ENCODE results near the gene POLR2F. TPM values are rescaled to one million over a fixed set of nuclear protein-coding genes. Genes with fewer than 3 reads are reported as not detected.
A peak's percentile ranks its signal among the peaks of the same experiment; 100 is the strongest.

POLR2F gene
- total and polyA plus RNA-seq, 9 of the 15 experiments (the other 6 are each of a cell fraction or from before 2014, with no cell fraction given): 98.9 to 410 (median 168) TPM

GRCh38 chr22:37933711-37934376 lies 19.7 kb upstream of the POLR2F start (continued):
- TF ChIP-seq, protein P1, sequence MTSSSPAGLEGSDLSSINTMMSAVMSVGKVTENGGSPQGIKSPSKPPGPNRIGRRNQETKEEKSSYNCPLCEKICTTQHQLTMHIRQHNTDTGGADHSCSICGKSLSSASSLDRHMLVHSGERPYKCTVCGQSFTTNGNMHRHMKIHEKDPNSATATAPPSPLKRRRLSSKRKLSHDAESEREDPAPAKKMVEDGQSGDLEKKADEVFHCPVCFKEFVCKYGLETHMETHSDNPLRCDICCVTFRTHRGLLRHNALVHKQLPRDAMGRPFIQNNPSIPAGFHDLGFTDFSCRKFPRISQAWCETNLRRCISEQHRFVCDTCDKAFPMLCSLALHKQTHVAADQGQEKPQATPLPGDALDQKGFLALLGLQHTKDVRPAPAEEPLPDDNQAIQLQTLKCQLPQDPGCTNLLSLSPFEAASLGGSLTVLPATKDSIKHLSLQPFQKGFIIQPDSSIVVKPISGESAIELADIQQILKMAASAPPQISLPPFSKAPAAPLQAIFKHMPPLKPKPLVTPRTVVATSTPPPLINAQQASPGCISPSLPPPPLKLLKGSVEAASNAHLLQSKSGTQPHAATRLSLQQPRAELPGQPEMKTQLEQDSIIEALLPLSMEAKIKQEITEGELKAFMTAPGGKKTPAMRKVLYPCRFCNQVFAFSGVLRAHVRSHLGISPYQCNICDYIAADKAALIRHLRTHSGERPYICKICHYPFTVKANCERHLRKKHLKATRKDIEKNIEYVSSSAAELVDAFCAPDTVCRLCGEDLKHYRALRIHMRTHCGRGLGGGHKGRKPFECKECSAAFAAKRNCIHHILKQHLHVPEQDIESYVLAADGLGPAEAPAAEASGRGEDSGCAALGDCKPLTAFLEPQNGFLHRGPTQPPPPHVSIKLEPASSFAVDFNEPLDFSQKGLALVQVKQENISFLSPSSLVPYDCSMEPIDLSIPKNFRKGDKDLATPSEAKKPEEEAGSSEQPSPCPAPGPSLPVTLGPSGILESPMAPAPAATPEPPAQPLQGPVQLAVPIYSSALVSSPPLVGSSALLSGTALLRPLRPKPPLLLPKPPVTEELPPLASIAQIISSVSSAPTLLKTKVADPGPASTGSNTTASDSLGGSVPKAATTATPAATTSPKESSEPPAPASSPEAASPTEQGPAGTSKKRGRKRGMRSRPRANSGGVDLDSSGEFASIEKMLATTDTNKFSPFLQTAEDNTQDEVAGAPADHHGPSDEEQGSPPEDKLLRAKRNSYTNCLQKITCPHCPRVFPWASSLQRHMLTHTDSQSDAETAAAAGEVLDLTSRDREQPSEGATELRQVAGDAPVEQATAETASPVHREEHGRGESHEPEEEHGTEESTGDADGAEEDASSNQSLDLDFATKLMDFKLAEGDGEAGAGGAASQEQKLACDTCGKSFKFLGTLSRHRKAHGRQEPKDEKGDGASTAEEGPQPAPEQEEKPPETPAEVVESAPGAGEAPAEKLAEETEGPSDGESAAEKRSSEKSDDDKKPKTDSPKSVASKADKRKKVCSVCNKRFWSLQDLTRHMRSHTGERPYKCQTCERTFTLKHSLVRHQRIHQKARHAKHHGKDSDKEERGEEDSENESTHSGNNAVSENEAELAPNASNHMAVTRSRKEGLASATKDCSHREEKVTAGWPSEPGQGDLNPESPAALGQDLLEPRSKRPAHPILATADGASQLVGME (CRISPR knock-in tag; IDR thresholded peaks at IDR 0.05): no peak
- TF ChIP-seq, protein P2, sequence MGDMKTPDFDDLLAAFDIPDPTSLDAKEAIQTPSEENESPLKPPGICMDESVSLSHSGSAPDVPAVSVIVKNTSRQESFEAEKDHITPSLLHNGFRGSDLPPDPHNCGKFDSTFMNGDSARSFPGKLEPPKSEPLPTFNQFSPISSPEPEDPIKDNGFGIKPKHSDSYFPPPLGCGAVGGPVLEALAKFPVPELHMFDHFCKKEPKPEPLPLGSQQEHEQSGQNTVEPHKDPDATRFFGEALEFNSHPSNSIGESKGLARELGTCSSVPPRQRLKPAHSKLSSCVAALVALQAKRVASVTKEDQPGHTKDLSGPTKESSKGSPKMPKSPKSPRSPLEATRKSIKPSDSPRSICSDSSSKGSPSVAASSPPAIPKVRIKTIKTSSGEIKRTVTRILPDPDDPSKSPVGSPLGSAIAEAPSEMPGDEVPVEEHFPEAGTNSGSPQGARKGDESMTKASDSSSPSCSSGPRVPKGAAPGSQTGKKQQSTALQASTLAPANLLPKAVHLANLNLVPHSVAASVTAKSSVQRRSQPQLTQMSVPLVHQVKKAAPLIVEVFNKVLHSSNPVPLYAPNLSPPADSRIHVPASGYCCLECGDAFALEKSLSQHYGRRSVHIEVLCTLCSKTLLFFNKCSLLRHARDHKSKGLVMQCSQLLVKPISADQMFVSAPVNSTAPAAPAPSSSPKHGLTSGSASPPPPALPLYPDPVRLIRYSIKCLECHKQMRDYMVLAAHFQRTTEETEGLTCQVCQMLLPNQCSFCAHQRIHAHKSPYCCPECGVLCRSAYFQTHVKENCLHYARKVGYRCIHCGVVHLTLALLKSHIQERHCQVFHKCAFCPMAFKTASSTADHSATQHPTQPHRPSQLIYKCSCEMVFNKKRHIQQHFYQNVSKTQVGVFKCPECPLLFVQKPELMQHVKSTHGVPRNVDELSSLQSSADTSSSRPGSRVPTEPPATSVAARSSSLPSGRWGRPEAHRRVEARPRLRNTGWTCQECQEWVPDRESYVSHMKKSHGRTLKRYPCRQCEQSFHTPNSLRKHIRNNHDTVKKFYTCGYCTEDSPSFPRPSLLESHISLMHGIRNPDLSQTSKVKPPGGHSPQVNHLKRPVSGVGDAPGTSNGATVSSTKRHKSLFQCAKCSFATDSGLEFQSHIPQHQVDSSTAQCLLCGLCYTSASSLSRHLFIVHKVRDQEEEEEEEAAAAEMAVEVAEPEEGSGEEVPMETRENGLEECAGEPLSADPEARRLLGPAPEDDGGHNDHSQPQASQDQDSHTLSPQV (IDR thresholded peaks at IDR 0.05): 0 out of 2 replicates have a peak, but pooled peaks have one; percentile 59
- TF ChIP-seq FIP1L1 (IDR thresholded peaks at IDR 0.05; ENCODE audit: low read depth, low read length, poor library complexity, severe bottlenecking) (peak; percentile 32), DIDO1 (tag; IDR thresholded peaks at IDR 0.05; ENCODE audit: low read depth) (no peak), RAD51 (IDR thresholded peaks at IDR 0.05; ENCODE audit: borderline replicate concordance, low read depth) (no peak), SRF (CRISPR knock-in tag; IDR thresholded peaks at IDR 0.05) (peak in 1 of 2 experiments; percentile 95; a peak in 1 of 4 replicates), TBP (optimal IDR thresholded peaks at IDR 0.05; ENCODE audit: low read depth, low read length) (peak; percentile 18), KLF1 (tag; IDR thresholded peaks at IDR 0.05) (peak; percentile 79; the same call in 1 of the 2 replicates), CBFB (CRISPR knock-in tag; IDR thresholded peaks at IDR 0.05) (0 out of 2 replicates have a peak, but pooled peaks have one; percentile 57), TEAD1 (CRISPR knock-in tag; IDR thresholded peaks at IDR 0.05) (0 out of 4 replicates have a peak, but pooled peaks of 1 of the 2 experiments have one; percentile 28), ATF1 (CRISPR knock-in tag; IDR thresholded peaks at IDR 0.05) (no peak), ATF1 (tag; IDR thresholded peaks at IDR 0.05) (peak; percentile 36), YBX1 (IDR thresholded peaks at IDR 0.05) (no peak), SMARCE1 (IDR thresholded peaks at IDR 0.05) (peak; percentile 43; the same call in 1 of the 2 replicates), RCOR1 (IDR thresholded peaks at IDR 0.05; ENCODE audit: borderline replicate concordance in 1 of 2, low read depth in 2 of 2, low read length in 2 of 2) (peak in 1 of 2 experiments; percentile 30; a peak in 1 of 4 replicates)
